ENCODE data around the gene ZNF205. TPM values are rescaled to one million over a fixed set of nuclear protein-coding genes. Genes with fewer than 3 reads are reported as not detected.

Gene ZNF205
- total RNA-seq, 1 donor from 2014 or later = 23.9 TPM

DNA sequence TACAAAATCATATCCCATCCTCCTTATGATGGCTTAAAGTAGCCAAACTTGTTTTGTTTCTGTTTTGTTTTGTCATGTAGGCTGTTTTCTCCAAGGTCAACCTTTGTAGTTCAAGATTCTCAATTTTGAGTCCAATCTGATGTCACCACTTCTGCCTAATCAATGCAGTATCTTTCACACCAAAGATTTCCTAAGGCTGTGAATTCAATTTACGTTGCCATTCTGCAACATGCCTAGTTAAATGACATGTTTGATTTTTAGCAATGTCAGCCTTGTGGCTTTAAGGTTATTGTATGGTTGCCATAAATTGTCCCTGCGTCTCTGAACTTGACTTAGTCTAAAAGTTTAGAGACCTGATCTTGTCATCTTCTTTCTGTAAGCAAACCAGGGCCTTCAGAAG is 42.8 kb downstream of the ZNF205 start:
- Mint-ChIP-seq H3K4me1 (ENCODE audit: low read depth) (peaks cover 8% of the 10 kb centered on the region), H3K9me3 (ENCODE audit: low read depth) (no peaks in the 10 kb centered on the region)
- DNase-seq (ENCODE audit: low spot score, unreplicated experiment) = no peak

DNA sequence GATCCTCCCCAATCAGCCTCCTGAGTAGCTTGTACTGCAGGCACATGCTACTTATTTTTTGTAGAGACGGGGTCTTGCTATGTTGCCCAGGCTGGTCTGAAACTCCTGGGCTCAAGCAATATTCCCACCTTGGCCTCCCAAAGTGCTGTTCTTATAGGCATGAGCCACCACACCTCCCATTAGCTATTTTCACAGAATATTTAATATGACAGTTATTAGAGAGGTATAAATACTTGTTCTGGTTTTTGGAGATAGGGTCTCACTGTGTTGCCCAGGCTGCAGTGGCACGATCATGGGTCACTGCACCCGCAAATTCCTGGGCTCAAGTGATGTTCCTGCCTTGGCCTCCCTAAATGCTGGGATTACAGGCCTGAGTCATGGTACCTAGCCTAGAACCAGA is 43.6 kb downstream of the ZNF205 start:
- Mint-ChIP-seq H3K4me3 (ENCODE audit: low read depth) (no peak overlapping the region), H3K4me1 (ENCODE audit: low read depth) (peaks cover 5% of the 10 kb centered on the region), H3K27me3 (peaks cover 54% of the 10 kb centered on the region), H3K36me3 (ENCODE audit: insufficient read depth) (no peaks in the 10 kb centered on the region), H3K9me3 (ENCODE audit: low read depth) (no peaks in the 10 kb centered on the region), H3K27ac (no peak overlapping the region)
- TF ChIP-seq, protein P1, sequence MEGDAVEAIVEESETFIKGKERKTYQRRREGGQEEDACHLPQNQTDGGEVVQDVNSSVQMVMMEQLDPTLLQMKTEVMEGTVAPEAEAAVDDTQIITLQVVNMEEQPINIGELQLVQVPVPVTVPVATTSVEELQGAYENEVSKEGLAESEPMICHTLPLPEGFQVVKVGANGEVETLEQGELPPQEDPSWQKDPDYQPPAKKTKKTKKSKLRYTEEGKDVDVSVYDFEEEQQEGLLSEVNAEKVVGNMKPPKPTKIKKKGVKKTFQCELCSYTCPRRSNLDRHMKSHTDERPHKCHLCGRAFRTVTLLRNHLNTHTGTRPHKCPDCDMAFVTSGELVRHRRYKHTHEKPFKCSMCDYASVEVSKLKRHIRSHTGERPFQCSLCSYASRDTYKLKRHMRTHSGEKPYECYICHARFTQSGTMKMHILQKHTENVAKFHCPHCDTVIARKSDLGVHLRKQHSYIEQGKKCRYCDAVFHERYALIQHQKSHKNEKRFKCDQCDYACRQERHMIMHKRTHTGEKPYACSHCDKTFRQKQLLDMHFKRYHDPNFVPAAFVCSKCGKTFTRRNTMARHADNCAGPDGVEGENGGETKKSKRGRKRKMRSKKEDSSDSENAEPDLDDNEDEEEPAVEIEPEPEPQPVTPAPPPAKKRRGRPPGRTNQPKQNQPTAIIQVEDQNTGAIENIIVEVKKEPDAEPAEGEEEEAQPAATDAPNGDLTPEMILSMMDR (IDR thresholded peaks at IDR 0.05; ENCODE audit: unreplicated experiment) = no peak
- DNase-seq (ENCODE audit: low spot score, unreplicated experiment) = no peak

More for the DNA sequence above, 42.8 kb downstream of the ZNF205 start:
- H3K36me3 Mint-ChIP-seq (ENCODE audit: insufficient read depth) = no peaks in the 10 kb centered on the region
- no peak overlapping the region for H3K27ac Mint-ChIP-seq
- TF ChIP-seq, protein P1 (IDR thresholded peaks at IDR 0.05; ENCODE audit: unreplicated experiment) = no peak
- H3K27me3 Mint-ChIP-seq = peaks cover 58% of the 10 kb centered on the region
- H3K4me3 Mint-ChIP-seq (ENCODE audit: low read depth) = no peak overlapping the region

DNA sequence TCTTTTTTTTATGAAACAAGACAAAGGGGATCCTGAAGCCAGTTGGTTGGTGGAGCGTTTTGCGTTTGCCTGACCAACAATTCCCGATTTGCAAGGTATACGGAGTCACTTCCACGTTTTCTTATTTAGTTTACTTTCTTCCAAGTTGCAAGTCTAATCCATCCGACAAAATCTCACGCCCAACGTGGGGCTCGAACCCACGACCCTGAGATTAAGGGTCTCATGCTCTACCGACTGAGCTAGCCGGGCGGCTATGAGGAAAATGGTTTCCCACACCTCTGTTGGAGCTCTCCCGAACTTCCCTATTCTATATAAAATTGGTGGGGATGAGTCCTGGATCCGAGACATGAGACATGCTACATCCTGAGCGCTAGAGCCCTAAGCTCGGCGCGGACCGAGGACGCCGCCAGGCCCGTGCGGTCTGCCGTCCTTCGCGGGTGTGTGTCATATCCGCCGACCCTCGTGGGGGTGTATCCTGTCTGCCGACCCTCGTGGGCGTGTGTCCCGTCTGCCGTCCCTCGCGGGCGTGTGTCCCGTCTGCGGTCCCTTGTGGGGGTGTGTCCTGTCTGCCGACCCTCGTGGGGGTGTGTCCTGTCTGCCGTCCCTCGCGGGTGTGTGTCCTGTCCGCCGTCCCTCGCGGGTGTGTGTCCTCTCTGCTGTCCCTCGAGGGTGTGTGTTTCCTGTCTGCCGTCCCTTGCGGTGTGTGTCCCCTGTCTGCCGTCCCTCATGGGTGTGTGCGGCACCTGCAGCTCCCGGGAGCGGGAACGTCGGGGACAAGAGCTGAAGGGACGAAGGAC is 45.0 kb downstream of the ZNF205 start:
- no peak for DNase-seq (ENCODE audit: low spot score, unreplicated experiment)
- H3K4me3 Mint-ChIP-seq (ENCODE audit: low read depth) = peak overlapping the region; percentile 74
- TF ChIP-seq, protein P1 (IDR thresholded peaks at IDR 0.05; ENCODE audit: unreplicated experiment) = no peak
- H3K4me1 Mint-ChIP-seq (ENCODE audit: low read depth) = peaks cover 5% of the 10 kb centered on the region
- H3K36me3 Mint-ChIP-seq (ENCODE audit: insufficient read depth) = no peaks in the 10 kb centered on the region
- peaks cover 50% of the 10 kb centered on the region for H3K27me3 Mint-ChIP-seq
- no peaks in the 10 kb centered on the region for H3K9me3 Mint-ChIP-seq (ENCODE audit: low read depth)
- peak overlapping the region; percentile 84 for H3K27ac Mint-ChIP-seq

DNA sequence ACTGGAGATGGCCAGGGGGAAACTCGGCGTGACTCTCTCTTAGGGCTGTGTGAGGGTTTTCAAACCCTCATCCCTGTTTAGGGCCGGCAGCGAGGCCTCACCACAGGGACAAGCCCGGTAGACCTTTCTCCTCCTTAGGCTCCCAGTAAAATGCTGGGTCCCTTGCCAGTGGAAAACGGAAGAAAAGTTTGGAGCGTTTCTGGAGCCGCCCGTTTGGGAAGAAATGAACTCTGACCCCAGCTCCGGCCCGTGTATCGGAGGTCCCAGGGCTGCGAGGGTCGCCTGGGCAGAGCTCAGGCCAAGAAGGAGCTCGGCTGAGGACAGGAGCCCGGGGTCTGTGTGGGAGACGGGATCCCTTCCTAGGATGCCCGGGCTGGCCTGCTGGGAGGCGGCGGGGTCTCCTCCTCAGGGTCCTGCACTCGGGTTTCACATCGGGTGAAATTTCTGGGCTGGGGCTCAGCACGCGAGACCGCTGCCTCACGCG is 45.7 kb downstream of the ZNF205 start:
- H3K4me1 Mint-ChIP-seq (ENCODE audit: low read depth) = peaks cover 5% of the 10 kb centered on the region
- H3K36me3 Mint-ChIP-seq (ENCODE audit: insufficient read depth) = no peaks in the 10 kb centered on the region
- peak overlapping the region; percentile 74 for H3K4me3 Mint-ChIP-seq (ENCODE audit: low read depth)
- H3K27me3 Mint-ChIP-seq = peaks cover 48% of the 10 kb centered on the region
- DNase-seq (ENCODE audit: low spot score, unreplicated experiment) = no peak
- peak overlapping the region; percentile 84 for H3K27ac Mint-ChIP-seq
- no peaks in the 10 kb centered on the region for H3K9me3 Mint-ChIP-seq (ENCODE audit: low read depth)
- TF ChIP-seq, protein P1 (IDR thresholded peaks at IDR 0.05; ENCODE audit: unreplicated experiment) = no peak

DNA sequence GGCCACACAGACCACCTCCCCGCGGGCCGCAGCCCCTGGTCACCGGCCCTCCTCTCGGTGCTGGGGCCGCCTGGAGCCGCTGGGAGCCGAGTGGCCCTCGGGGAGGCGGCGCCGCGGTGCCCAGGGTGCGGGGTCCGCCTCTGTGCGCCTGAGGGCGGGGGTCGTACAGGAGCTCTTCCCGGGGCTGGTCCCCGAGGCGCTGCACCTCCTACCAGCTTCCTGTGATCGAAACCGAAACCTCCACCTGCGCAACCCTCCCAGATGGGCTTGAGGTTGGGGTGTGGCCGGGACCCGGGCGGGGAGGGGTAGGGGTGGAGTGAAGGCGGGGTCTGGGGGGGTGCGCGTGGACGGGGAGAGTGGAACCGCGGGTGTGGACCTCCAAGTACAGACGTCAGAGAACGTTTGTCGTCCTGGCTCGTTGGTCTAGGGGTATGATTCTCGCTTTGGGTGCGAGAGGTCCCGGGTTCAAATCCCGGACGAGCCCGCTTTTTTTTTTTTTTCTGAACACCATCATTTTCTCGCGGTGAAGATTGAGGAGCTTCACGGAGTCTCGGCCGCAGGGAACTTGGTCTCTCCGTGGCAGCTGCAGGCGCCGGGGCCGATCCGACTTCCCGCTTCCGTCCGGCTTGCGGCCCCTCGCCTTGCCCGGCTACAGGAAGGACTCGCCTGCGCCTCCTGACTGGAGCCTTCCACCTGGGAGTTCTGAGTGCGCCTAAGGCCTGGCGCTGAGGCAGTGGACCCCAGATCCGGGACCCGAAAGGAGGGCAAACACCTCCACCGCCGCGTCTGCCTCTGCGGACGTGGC is 46.3 kb downstream of the ZNF205 start:
- Mint-ChIP-seq H3K27ac (peak overlapping the region; percentile 94), H3K36me3 (ENCODE audit: insufficient read depth) (no peaks in the 10 kb centered on the region), H3K4me1 (ENCODE audit: low read depth) (peaks cover 5% of the 10 kb centered on the region), H3K9me3 (ENCODE audit: low read depth) (no peaks in the 10 kb centered on the region), H3K4me3 (ENCODE audit: low read depth) (peak overlapping the region; percentile 75), H3K27me3 (peaks cover 50% of the 10 kb centered on the region)
- TF ChIP-seq, protein P1 (IDR thresholded peaks at IDR 0.05; ENCODE audit: unreplicated experiment) = no peak
- peak; percentile 58 for DNase-seq (ENCODE audit: low spot score, unreplicated experiment)
